ENCODE measurements around the gene COPS9.

COPS9 gene

GRCh38 chr2:240121675-240122074, 14.4 kb downstream of the COPS9 start:
- in situ Hi-C loops (cut with HindIII; ENCODE audit: low sequenced_read_pairs): no loop called here

- in situ Hi-C loops (cut with HindIII; ENCODE audit: low sequenced_read_pairs): no loop called here
Measured at GRCh38 chr2:240121190-240121589, 14.9 kb downstream of the COPS9 start.

GRCh38 chr2:240114233-240114632, 21.9 kb downstream of the COPS9 start:
- in situ Hi-C loops (cut with HindIII; ENCODE audit: low sequenced_read_pairs): no loop called here

GRCh38 chr2:240112914-240113690, 23.0 kb downstream of the COPS9 start:
- in situ Hi-C loops (cut with HindIII; ENCODE audit: low sequenced_read_pairs): no loop called here

- in situ Hi-C loops (cut with HindIII; ENCODE audit: low sequenced_read_pairs): no loop called here
Measured at GRCh38 chr2:240111253-240111652, 24.9 kb downstream of the COPS9 start.

- in situ Hi-C loops (cut with HindIII; ENCODE audit: low sequenced_read_pairs): no loop called here
Measured at GRCh38 chr2:240109386-240109785, 26.7 kb downstream of the COPS9 start.

- in situ Hi-C loops (cut with HindIII; ENCODE audit: low sequenced_read_pairs): no loop called here
Measured at GRCh38 chr2:240107477-240107796, 28.7 kb downstream of the COPS9 start.

- in situ Hi-C loops (cut with HindIII; ENCODE audit: low sequenced_read_pairs): no loop called here
Measured at GRCh38 chr2:240106765-240107476, 29.2 kb downstream of the COPS9 start.

- in situ Hi-C loops (cut with HindIII; ENCODE audit: low sequenced_read_pairs): no loop called here
Measured at GRCh38 chr2:240105982-240106381, 30.1 kb downstream of the COPS9 start.

GRCh38 chr2:240103136-240103535, 33.0 kb downstream of the COPS9 start:
- in situ Hi-C loops (cut with HindIII; ENCODE audit: low sequenced_read_pairs): no loop called here

GRCh38 chr2:240098349-240098748, 37.8 kb downstream of the COPS9 start:
- in situ Hi-C loops (cut with HindIII; ENCODE audit: low sequenced_read_pairs): no loop called here

GRCh38 chr2:240095556-240096523, 40.3 kb downstream of the COPS9 start:
- in situ Hi-C loops (cut with HindIII; ENCODE audit: low sequenced_read_pairs): no loop called here

- in situ Hi-C loops (cut with HindIII; ENCODE audit: low sequenced_read_pairs): no loop called here
Measured at GRCh38 chr2:240089306-240089705, 46.8 kb downstream of the COPS9 start.

GRCh38 chr2:240086563-240086962, 49.5 kb downstream of the COPS9 start:
- in situ Hi-C loops (cut with HindIII; ENCODE audit: low sequenced_read_pairs): no loop called here

Measured in DLD1 (cell line).